Ascending aorta (tissue), 2 donors: ENCODE data around the gene ANO6. TPM values are rescaled to one million over a fixed set of nuclear protein-coding genes. Genes with fewer than 3 reads are reported as not detected.

Experiments
- DNase-seq, 2 donors: peaks; one replicate each; pipeline ENCODE4 v3.0.0-alpha.2; 2019; ENCODE audit warnings: low spot score in 2 of 2
- H3K27ac ChIP-seq, 2 donors: fragments of 200-600 bp; sonication (generic); one replicate each; pipeline ENCODE4 v1.5.1; 2016 to 2017; ENCODE audit warnings: mild to moderate bottlenecking in 1 of 2
- H3K27me3 ChIP-seq: fragments of 200-600 bp; sonication (generic); one replicate; pipeline ENCODE4 v1.5.1; 2017
- H3K36me3 ChIP-seq, 2 donors: fragments of 200-600 bp; sonication (generic); one replicate each; pipeline ENCODE4 v1.5.1; 2016
- H3K4me1 ChIP-seq, 2 donors: fragments of 200-600 bp; sonication (generic); one replicate each; pipeline ENCODE4 v1.5.1; 2016 to 2017; ENCODE audit warnings: mild to moderate bottlenecking in 1 of 2
- H3K4me3 ChIP-seq, 2 donors: fragments of 200-600 bp; sonication (generic); one replicate each; pipeline ENCODE4 v1.5.1; 2016 to 2017; ENCODE audit warnings: mild to moderate bottlenecking in 1 of 2
- H3K9me3 ChIP-seq, 2 donors: fragments of 200-600 bp; sonication (generic); one replicate each; pipeline ENCODE4 v1.5.1; 2016
- CTCF ChIP-seq, 3 experiments: fragments of 200-600 bp in 2 of 3; fragments of 450-650 bp in 1 of 3; sonication (generic) in 2 of 3; IDR thresholded peaks; one replicate each; pipeline ENCODE4 v1.5.1; 2016 to 2019; ENCODE audit warnings: antibody characterized with exemption in 3 of 3, mild to moderate bottlenecking in 1 of 3, moderate library complexity in 1 of 3
- intact Hi-C: fragments of 100-400 bp; cut with DNase I; formaldehyde crosslinking; loops from one replicate; pipeline ENCODE4 v1.15.1; 2023
- total RNA-seq: library from RNA; depleted of rRNA; stranded (reverse); fragments of >200 nt; gene quantifications from one replicate; pipeline ENCODE4 v1.1.0, GENCODE V29; 2016

Gene ANO6
- total RNA-seq, 1 donor from 2014 or later = 49.6 TPM

- DNase-seq = peak in 1 of 2 donors; percentile 80
- Histone ChIP-seq H3K36me3 (no peaks in the 10 kb centered on the region), H3K4me1 (peaks cover 0 to 10% of the 10 kb centered on the region in 2 donors), H3K27ac (peak overlapping the region in 1 of 2 donors; percentile 34), H3K9me3 (peaks cover 0 to 6% of the 10 kb centered on the region in 2 donors), H3K27me3 (no peaks in the 10 kb centered on the region), H3K4me3 (no peak overlapping the region)
- intact Hi-C loops = no loop called here
- TF ChIP-seq CTCF (IDR thresholded peaks at IDR 0.05) = no peak
Observed at GRCh38 chr12:45483571-45483970, 267.7 kb downstream of the ANO6 start.

Other genes with a start within 250 kb of the ANO6 start
- not detected for gene DBX2, start 165.0 kb upstream of the ANO6 start, total RNA-seq